NCI-H510A treated with DMSO at 0.1 percent for 48 hours (cell line): Measurements from ENCODE around the gene SUPT5H.

Source experiments
- DNase-seq: peaks from one replicate; lab custom pipeline; 2025; lab: John Stamatoyannopoulos, UW

SUPT5H gene

GRCh38 chr19:39409208-39410016 is 36.0 kb upstream of the SUPT5H start:
- peak; percentile 93 for DNase-seq

DNA sequence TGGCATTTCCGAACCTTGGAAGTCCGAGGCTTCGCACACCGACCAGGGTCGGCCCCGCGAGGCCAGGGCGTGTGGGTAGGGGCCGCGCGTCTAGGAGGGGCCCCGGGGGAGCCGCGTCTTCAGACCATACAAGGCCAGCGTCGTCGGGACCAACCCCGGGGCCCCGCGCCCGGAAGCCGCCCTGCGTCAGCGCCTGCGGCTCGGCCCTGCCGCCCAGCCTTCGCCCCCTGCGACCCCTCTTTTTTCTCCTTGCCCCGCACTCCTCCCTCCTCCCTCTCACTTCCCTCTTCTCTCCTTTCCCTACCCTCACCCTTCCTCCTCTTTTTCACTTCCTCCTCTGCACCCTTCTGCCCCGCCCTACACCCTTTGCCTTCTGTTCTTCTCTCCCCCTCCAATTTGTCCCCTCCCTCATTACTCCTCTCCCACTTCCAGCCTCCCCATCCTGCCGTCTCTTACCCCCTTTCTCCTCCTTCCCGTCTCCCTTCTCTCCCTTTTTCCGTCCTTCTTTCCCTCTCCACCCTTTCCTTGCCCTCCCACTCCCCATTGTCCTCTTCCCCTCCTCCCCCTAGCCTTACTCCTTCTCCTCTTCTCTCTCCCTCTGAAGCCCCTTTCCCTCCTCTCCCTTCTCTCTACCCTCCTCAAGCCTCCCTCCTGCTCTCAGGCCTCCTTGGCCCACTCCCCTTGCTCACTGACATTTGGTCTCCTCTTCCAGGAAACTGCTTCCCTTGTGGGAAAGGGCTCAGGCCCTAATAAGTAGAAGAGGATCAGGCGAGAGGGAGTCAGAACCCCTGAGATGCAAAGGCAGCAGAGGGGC is 35.2 kb upstream of the SUPT5H start:
- DNase-seq = no peak

DNA sequence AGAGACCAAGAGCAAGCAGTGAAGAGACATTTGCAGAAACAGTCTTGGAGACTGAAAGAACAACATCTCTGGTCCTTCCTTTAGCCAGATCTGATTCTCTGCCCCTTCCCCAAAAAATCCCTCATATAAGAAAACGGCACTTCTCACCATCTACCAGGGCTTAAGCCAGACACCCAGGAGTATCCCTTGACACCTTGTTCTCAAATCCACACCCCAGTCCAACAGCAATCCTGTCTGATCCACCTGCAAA is 34.6 kb upstream of the SUPT5H start:
- no peak for DNase-seq

GRCh38 chr19:39411081-39411831 is 34.1 kb upstream of the SUPT5H start:
- DNase-seq = no peak

GRCh38 chr19:39411832-39412099 is 33.6 kb upstream of the SUPT5H start:
- DNase-seq = peak; percentile 93

DNA sequence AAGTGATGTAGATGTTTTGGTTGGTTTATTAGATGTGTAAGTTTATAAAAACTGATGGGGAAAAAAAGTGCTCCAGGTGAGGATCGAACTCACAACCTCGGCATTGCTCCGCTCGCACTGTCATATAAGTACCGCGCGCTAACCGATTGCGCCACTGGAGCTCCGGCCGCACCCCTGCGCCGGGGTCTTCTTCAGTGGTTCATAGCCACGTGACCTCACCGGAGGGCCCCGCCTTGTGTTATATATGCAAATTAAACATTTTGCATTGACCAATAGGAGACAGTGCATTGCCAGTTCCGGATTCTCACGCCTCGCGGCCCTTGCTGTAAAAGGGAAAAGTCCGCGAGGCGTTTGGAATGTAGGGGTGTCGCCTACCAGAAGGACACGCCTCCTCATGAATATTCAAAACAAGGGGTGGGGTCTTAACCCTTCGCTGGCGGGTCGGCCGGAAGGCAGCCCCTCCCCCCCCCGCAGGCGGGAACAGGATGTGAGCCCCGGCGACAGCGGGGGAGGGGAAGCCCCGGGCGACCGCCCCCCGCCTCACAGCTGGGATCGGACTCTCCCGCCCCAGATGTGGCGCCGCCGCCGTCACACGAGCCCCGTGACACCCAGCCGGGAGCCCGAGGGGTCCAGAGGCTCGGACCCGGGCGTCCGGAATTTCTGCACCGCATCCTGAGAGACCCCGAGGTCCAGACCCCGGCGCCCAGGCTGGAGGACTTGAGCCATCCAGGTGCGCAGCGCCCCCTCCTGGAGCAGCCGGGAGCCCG is 33.1 kb upstream of the SUPT5H start, which contains the start of gene PLEKHG2:
Gene PLEKHG2 (plus strand): TSS at position 570 of the 767 bp plus-strand sequence. CDS start 1,418 bp downstream, outside the sequence.
- DNase-seq = peak; percentile 97

GRCh38 chr19:39412867-39413271 is 32.5 kb upstream of the SUPT5H start:
- DNase-seq = no peak

DNA sequence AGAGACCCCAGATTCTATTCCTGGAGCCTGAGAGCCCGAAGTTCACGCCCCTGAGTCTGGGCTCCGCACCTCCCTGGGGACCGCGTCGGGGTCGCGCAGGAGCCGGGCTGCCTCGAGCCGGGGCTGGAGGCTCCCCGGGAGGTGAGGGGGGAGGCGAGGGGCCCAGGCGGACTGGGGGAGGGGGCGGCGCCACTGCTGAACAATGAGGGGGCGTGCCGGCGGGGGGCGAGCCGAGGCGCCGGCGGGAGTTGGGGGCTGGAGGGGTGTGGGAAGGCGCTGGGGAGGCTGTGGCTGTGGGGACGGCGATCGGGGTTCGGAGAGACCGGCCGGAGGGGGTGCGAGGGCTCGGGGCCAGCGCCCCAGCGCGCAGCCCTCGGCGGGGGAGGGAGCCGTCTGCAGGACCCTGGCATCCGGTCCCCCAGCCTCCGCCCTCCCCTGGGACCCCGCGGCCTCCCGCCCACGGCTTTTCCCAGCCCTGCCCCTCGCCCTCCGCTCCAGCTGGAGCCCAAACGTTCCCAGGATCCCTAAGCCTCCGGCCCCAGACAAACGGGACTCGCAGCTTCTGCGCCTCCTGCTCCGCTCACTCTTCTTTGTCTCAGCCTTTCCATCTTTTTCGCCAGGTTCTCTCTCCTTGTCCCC is 32.0 kb upstream of the SUPT5H start:
- no peak for DNase-seq

DNA sequence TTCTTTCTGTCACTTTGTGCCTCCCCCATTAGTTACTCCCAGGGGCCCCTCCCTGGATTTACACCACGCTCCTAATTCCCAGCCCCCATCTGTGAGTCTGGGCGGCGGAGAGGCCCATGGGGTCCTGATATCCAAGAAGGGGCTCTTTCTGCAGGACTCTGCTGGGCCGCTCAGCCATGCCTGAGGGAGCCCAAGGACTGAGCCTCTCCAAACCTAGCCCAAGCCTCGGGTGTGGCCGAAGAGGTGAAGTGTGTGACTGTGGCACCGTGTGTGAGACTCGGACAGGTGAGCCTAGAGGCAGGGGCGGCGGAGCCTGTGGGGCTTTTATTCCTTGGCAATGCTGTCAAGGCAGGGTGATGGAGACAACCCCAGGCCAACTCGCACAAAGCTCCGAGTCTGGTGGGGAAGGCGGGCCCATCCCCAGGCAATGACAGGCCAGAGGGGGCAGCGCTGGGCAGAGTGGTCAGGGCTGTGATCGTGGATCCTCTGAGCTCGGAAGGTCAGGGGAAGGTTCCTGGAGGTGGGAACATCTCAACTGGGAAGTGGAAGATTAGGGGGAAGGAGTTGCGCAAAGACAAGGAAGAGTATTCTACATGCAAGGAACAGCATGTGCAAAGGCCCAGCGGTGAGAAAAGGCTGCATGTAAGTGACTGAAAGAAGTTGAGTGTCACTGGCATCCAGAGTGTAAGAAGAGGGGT is 31.3 kb upstream of the SUPT5H start:
- DNase-seq = no peak

- no peak for DNase-seq
Observed at GRCh38 chr19:39415111-39416046, 30.0 kb upstream of the SUPT5H start.

- DNase-seq = no peak
Observed at GRCh38 chr19:39416152-39417120, 28.9 kb upstream of the SUPT5H start.

- no peak for DNase-seq
Observed at GRCh38 chr19:39417463-39418181, 27.8 kb upstream of the SUPT5H start.

DNA sequence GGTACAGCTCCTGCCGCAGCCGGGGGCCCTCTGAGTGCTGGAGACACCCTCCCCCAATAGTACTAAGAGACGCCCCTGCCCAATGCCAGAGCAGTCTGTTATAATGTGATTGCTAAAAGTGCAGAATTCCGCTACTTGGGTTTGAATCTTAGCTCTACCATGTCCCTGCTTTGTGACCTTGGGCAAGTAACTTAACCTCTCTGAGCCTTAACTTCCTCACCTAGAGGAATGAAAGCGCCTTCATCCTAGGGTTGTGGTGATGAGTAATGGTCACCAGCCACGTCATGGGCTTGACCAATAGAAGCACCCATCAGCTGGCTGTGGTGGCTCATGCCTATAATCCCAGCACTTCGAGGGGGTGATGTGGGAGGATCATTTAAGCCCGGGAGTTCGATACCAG is 26.4 kb upstream of the SUPT5H start:
- no peak for DNase-seq

GRCh38 chr19:39420769-39421168 is 24.6 kb upstream of the SUPT5H start:
- no peak for DNase-seq

DNA sequence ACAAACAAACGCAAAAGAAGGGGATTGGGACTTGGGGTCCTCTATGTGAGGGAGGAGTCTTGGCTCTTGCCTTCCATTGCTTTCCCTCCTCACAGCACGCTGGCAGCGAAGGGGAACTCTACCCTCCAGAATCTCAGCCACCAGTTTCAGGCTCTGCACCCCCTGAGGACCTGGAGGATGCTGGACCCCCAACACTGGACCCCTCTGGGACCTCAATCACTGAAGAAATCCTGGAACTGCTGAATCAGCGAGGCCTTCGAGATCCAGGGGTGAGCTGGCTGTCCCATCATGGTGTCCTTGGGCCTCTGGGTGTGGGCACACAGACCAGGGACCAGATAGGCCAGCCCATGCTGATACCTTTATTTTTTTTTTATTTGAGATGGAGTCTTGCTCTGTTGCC is 23.4 kb upstream of the SUPT5H start:
- no peak for DNase-seq

DNA sequence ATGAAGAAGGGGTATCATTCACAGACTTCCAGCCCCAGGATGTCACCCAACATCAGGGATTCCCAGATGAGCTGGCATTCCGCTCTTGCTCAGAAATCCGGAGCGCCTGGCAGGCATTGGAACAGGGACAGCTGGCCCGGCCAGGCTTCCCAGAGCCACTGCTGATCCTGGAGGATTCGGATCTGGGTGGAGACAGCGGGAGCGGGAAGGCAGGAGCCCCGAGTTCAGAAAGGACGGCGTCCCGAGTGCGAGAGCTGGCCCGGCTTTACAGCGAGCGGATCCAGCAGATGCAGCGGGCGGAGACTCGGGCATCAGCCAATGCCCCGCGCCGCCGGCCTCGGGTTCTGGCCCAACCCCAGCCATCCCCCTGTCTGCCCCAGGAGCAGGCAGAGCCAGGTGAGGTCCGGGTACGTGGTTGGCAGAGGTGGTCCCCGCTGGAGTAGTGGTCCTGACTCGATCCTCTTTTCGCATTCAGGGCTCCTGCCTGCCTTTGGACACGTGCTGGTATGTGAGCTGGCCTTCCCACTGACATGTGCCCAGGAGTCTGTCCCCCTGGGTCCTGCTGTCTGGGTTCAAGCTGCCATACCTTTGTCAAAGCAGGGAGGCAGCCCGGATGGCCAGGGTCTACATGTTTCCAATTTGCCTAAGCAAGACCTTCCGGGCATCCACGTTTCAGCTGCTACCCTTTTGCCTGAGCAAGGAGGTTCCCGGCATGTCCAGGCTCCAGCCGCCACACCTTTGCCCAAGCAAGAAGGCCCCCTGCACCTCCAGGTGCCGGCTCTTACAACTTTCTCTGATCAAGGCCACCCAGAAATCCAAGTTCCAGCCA is 21.9 kb upstream of the SUPT5H start:
- DNase-seq = no peak

- DNase-seq = no peak
Observed at GRCh38 chr19:39424934-39425333, 20.4 kb upstream of the SUPT5H start.
